GM23338 (cell line): Measurements from ENCODE around the gene HPX. TPM values are rescaled to one million over a fixed set of nuclear protein-coding genes. Genes with fewer than 3 reads are reported as not detected.

Source experiments
- ATAC-seq: fragments of 200-7000 bp; cut with Tn5 transposase; 3 replicates; pipeline ENCODE4 v1.9.1; 2020
- DNase-seq: peaks from one replicate; pipeline ENCODE4 v3.0.0-alpha.2; 2015; ENCODE audit warnings: low spot score
- H2AFZ ChIP-seq: fragments of 200-600 bp; sonication (generic); 2 replicates; pipeline ENCODE4 v1.8.0; 2016; ENCODE audit warnings: antibody characterized with exemption, mild to moderate bottlenecking, moderate library complexity
- H3F3A ChIP-seq: fragments of 200-600 bp; sonication (generic); replicated peaks from 2 replicates; pipeline ENCODE4 v1.8.0; 2017; ENCODE audit warnings: antibody characterized with exemption, mixed run types, low read depth
- H3K27ac ChIP-seq: fragments of 200-600 bp; sonication (generic); 2 replicates; pipeline ENCODE4 v1.6.1; 2016; ENCODE audit warnings: low read depth
- H3K27me3 ChIP-seq: fragments of 200-600 bp; sonication (generic); 2 replicates; pipeline ENCODE4 v1.8.0; 2016; ENCODE audit warnings: mild to moderate bottlenecking, mixed run types, moderate library complexity; ENCODE audit not compliant: insufficient read depth
- H3K36me3 ChIP-seq: fragments of 200-600 bp; sonication (generic); 2 replicates; pipeline ENCODE4 v1.8.0; 2016; ENCODE audit warnings: mild to moderate bottlenecking; ENCODE audit not compliant: insufficient read depth
- H3K4me1 ChIP-seq: fragments of 200-600 bp; sonication (generic); 2 replicates; pipeline ENCODE4 v1.8.0; 2016; ENCODE audit warnings: mild to moderate bottlenecking, moderate library complexity; ENCODE audit not compliant: insufficient read depth
- H3K4me2 ChIP-seq: fragments of 200-600 bp; sonication (generic); 2 replicates; pipeline ENCODE4 v1.7.1; 2017; ENCODE audit warnings: mixed run types
- H3K4me3 ChIP-seq: fragments of 200-600 bp; sonication (generic); 2 replicates; pipeline ENCODE4 v1.6.1; 2016; ENCODE audit warnings: mixed run types
- H3K79me2 ChIP-seq: fragments of 200-600 bp; sonication (generic); replicated peaks from 2 replicates; pipeline ENCODE4 v1.8.0; 2017; ENCODE audit warnings: mild to moderate bottlenecking; ENCODE audit not compliant: insufficient read depth
- H3K9me2 ChIP-seq: fragments of 200-600 bp; sonication (generic); 2 replicates; pipeline ENCODE4 v1.8.0; 2017; ENCODE audit not compliant: insufficient read depth
- H4K20me1 ChIP-seq: fragments of 200-600 bp; sonication (generic); replicated peaks from 2 replicates; pipeline ENCODE4 v1.8.0; 2017; ENCODE audit warnings: mild to moderate bottlenecking; ENCODE audit not compliant: insufficient read depth
- H3K27ac Mint-ChIP-seq: 2 replicates; pipeline ENCODE4 v1.8.0; 2020; ENCODE audit warnings: inconsistent platforms, mild to moderate bottlenecking, moderate library complexity, mixed read lengths
- H3K27me3 Mint-ChIP-seq: 3 replicates; pipeline ENCODE4 v1.8.0; 2022; ENCODE audit warnings: low read depth, mild to moderate bottlenecking, moderate library complexity, mixed read lengths, inconsistent platforms; ENCODE audit not compliant: insufficient read depth, poor library complexity
- H3K36me3 Mint-ChIP-seq: 3 replicates; pipeline ENCODE4 v1.8.0; 2021; ENCODE audit warnings: low read depth, mild to moderate bottlenecking, inconsistent platforms, moderate library complexity, mixed read lengths
- H3K4me1 Mint-ChIP-seq: 3 replicates; pipeline ENCODE4 v1.8.0; 2020; ENCODE audit warnings: mild to moderate bottlenecking, inconsistent platforms, mixed read lengths
- H3K4me3 Mint-ChIP-seq: 3 replicates; pipeline ENCODE4 v1.8.0; 2021; ENCODE audit warnings: moderate library complexity, mild to moderate bottlenecking, inconsistent platforms, mixed read lengths
- H3K9me3 Mint-ChIP-seq: 3 replicates; pipeline ENCODE4 v1.8.0; 2020; ENCODE audit warnings: moderate library complexity, mild to moderate bottlenecking, inconsistent platforms, mixed read lengths
- CREB1 ChIP-seq: fragments of 250-450 bp; sonication (Bioruptor Pico); IDR thresholded peaks from 2 replicates; pipeline ENCODE4 v1.5.0; 2020; ENCODE audit warnings: low read depth, mild to moderate bottlenecking, moderate library complexity
- EZH2phosphoT487 ChIP-seq: fragments of 200-600 bp; sonication (generic); IDR thresholded peaks from one replicate; pipeline ENCODE4 v1.8.1; 2018; ENCODE audit warnings: antibody characterized with exemption; ENCODE audit not compliant: unreplicated experiment
- JUNB ChIP-seq: IDR thresholded peaks from one replicate; pipeline ENCODE4 v1.6.1; 2016; ENCODE audit warnings: antibody characterized with exemption; ENCODE audit not compliant: unreplicated experiment
- NANOG ChIP-seq: IDR thresholded peaks from 2 replicates; pipeline ENCODE4 v1.6.1; 2016; ENCODE audit warnings: antibody characterized with exemption, borderline replicate concordance
- POLR2AphosphoS5 ChIP-seq: IDR thresholded peaks from 2 replicates; pipeline ENCODE4 v1.6.1; 2016; ENCODE audit warnings: antibody characterized with exemption, low read depth
- STAT1 ChIP-seq: IDR thresholded peaks from one replicate; pipeline ENCODE4 v1.6.1; 2016; ENCODE audit warnings: antibody characterized with exemption; ENCODE audit not compliant: unreplicated experiment
- ZNF114 ChIP-seq: fragments of 250-450 bp; sonication (Bioruptor Pico); IDR thresholded peaks from 2 replicates; pipeline ENCODE4 v1.5.0; 2020; ENCODE audit warnings: mild to moderate bottlenecking, moderate library complexity
- polyA plus RNA-seq: library from polyadenylated mRNA; unstranded; fragments of >200 nt; fragmentation: Nextera tagmentation; extraction: Ambion mirVana; gene quantifications from 2 replicates; pipeline ENCODE4 v1.2.1, GENCODE V29; 2016
- total RNA-seq: library from RNA; depleted of rRNA; stranded (reverse); fragments of >200 nt; shearing (Covaris generic); gene quantifications from 2 replicates; pipeline ENCODE4 v1.2.3, GENCODE V29; 2014
- TF ChIP-seq, protein P1 (sequence below): IDR thresholded peaks from one replicate; pipeline ENCODE4 v1.6.1; 2018; ENCODE audit warnings: antibody characterized with exemption; ENCODE audit not compliant: unreplicated experiment
- TF ChIP-seq, protein P2 (sequence below): IDR thresholded peaks from 2 replicates; pipeline ENCODE4 v1.6.1; 2016; ENCODE audit warnings: antibody characterized with exemption
- TF ChIP-seq, protein P3 (sequence below), 2 experiments: fragments of 200-600 bp in 1 of 2; sonication (generic) in 1 of 2; conservative IDR thresholded peaks; 2 replicates each; pipeline versions ENCODE4 v1.5.1 to v1.6.1; 2016 to 2017; ENCODE audit warnings: antibody characterized with exemption in 2 of 2, low read depth in 2 of 2, mild to moderate bottlenecking in 2 of 2, moderate library complexity in 1 of 2

Gene HPX
- total and polyA plus RNA-seq, 2 experiments from 2014 or later, result 0.47 to 0.63 TPM

DNA sequence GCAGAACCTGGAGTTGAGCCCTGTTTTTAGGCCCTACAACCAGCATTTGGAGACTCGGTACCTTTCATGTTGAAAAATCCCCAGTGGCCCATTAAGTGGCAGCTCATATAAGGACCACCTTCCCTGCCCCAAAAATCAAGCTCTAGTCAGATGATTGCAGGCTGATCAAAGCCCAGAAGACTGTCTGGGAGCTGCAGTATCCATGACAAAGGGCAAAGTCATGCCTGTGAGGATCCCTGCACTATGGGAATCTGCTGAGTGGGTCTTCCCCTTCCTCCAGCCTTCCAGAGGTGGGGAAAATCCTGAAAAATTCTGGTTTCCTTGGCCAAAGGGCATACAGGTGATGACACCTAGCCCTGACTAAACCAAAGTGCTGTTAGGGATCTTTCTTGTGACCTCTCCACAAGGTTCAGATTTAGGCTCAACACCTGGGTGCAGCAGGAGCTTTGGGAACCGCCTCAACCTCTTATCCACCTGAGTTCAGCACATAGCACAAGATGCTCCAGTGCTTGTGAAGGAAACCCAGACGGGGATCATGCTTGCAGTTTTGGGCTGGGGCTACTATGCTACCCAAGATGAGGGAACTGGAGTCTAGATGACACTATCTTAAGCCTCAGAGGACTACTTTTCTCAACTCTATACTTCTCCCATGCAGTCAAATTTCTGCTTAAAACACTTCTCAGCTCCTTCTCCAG, 34.2 kb upstream of the HPX start:
- Mint-ChIP-seq H3K36me3 (peaks cover 36% of the 10 kb centered on the region), H3K9me3 (no peaks in the 10 kb centered on the region; the same call in 2 of the 3 replicates), H3K4me3 (peak overlapping the region; percentile 74), H3K27ac (peak overlapping the region; percentile 61; the same call in 1 of the 2 replicates), H3K27me3 (peaks cover 18% of the 10 kb centered on the region), H3K4me1 (peaks cover 32% of the 10 kb centered on the region)
- H3K4me1 ChIP-seq, result peaks cover 22% of the 10 kb centered on the region
- no peaks in the 10 kb centered on the region for H3K27me3 ChIP-seq
- H3K36me3 ChIP-seq, result peaks cover 4% of the 10 kb centered on the region; the same call in 1 of the 2 replicates
- H3K4me3 ChIP-seq, result peak overlapping the region; percentile 93
- ATAC-seq, result peak; percentile 14
- H4K20me1 ChIP-seq, result peaks cover 4% of the 10 kb centered on the region
- no peaks in the 10 kb centered on the region for H3K9me2 ChIP-seq
- 0 out of 2 replicates have a peak, but pooled peaks cover 15% of the 10 kb centered on the region for H3F3A ChIP-seq
- peaks cover 7% of the 10 kb centered on the region for H3K79me2 ChIP-seq
- peak overlapping the region; percentile 91; the same call in 1 of the 2 replicates for H3K27ac ChIP-seq
- DNase-seq, result peak; percentile 41
- H2AFZ ChIP-seq, result 0 out of 2 replicates have a peak overlapping the region, but pooled peaks have one; percentile 25
- TF ChIP-seq ZNF114, result no peak
- H3K4me2 ChIP-seq, result peak overlapping the region; percentile 82

DNA sequence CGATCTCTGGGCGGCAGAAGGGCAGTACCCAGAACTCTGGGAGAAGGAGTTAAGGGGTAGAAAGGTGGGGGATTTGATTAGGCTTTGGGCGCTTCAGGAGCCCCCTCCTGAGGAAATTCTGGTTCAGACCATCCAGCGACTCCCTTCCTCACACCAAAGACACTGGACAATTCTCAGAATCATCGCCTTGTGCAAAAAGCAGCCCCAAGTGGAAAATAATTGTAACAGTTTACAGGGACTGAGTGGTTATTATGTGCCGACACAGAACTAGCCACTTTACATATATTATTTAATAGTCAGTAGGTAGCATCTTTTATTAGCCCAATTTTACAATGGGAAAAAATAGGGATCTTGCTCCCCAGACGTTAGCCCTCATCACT, 33.6 kb upstream of the HPX start:
- no peak for ATAC-seq
- TF ChIP-seq, protein P1, sequence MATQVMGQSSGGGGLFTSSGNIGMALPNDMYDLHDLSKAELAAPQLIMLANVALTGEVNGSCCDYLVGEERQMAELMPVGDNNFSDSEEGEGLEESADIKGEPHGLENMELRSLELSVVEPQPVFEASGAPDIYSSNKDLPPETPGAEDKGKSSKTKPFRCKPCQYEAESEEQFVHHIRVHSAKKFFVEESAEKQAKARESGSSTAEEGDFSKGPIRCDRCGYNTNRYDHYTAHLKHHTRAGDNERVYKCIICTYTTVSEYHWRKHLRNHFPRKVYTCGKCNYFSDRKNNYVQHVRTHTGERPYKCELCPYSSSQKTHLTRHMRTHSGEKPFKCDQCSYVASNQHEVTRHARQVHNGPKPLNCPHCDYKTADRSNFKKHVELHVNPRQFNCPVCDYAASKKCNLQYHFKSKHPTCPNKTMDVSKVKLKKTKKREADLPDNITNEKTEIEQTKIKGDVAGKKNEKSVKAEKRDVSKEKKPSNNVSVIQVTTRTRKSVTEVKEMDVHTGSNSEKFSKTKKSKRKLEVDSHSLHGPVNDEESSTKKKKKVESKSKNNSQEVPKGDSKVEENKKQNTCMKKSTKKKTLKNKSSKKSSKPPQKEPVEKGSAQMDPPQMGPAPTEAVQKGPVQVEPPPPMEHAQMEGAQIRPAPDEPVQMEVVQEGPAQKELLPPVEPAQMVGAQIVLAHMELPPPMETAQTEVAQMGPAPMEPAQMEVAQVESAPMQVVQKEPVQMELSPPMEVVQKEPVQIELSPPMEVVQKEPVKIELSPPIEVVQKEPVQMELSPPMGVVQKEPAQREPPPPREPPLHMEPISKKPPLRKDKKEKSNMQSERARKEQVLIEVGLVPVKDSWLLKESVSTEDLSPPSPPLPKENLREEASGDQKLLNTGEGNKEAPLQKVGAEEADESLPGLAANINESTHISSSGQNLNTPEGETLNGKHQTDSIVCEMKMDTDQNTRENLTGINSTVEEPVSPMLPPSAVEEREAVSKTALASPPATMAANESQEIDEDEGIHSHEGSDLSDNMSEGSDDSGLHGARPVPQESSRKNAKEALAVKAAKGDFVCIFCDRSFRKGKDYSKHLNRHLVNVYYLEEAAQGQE, result no peak
- TF ChIP-seq ZNF114 (no peak), NANOG (no peak), EZH2phosphoT487 (no peak), CREB1 (CRISPR knock-in tag) (no peak), JUNB (no peak), POLR2AphosphoS5 (no peak), STAT1 (no peak)
- TF ChIP-seq, protein P2, sequence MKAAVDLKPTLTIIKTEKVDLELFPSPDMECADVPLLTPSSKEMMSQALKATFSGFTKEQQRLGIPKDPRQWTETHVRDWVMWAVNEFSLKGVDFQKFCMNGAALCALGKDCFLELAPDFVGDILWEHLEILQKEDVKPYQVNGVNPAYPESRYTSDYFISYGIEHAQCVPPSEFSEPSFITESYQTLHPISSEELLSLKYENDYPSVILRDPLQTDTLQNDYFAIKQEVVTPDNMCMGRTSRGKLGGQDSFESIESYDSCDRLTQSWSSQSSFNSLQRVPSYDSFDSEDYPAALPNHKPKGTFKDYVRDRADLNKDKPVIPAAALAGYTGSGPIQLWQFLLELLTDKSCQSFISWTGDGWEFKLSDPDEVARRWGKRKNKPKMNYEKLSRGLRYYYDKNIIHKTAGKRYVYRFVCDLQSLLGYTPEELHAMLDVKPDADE, result no peak
- TF ChIP-seq, protein P3, sequence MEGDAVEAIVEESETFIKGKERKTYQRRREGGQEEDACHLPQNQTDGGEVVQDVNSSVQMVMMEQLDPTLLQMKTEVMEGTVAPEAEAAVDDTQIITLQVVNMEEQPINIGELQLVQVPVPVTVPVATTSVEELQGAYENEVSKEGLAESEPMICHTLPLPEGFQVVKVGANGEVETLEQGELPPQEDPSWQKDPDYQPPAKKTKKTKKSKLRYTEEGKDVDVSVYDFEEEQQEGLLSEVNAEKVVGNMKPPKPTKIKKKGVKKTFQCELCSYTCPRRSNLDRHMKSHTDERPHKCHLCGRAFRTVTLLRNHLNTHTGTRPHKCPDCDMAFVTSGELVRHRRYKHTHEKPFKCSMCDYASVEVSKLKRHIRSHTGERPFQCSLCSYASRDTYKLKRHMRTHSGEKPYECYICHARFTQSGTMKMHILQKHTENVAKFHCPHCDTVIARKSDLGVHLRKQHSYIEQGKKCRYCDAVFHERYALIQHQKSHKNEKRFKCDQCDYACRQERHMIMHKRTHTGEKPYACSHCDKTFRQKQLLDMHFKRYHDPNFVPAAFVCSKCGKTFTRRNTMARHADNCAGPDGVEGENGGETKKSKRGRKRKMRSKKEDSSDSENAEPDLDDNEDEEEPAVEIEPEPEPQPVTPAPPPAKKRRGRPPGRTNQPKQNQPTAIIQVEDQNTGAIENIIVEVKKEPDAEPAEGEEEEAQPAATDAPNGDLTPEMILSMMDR (conservative IDR thresholded peaks at IDR 0.05; ENCODE audit: low read depth in 2 of 2), result no peak

More for the DNA sequence above, 33.6 kb upstream of the HPX start:
- Histone ChIP-seq H3K79me2 (peaks cover 1% of the 10 kb centered on the region; the same call in 1 of the 2 replicates), H3K36me3 (peaks cover 4% of the 10 kb centered on the region; the same call in 1 of the 2 replicates), H3K27ac (peak overlapping the region; percentile 91), H3K9me2 (no peaks in the 10 kb centered on the region), H4K20me1 (peaks cover 4% of the 10 kb centered on the region), H3K4me1 (peaks cover 22% of the 10 kb centered on the region), H3K27me3 (no peaks in the 10 kb centered on the region), H2AFZ (peak overlapping the region; percentile 25; the same call in 1 of the 2 replicates), H3K4me2 (peak overlapping the region; percentile 82), H3F3A (0 out of 2 replicates have a peak, but pooled peaks cover 13% of the 10 kb centered on the region), H3K4me3 (peak overlapping the region; percentile 93)
- no peak for DNase-seq
- H3K4me3 Mint-ChIP-seq, result peak overlapping the region; percentile 74
- peaks cover 15% of the 10 kb centered on the region for H3K27me3 Mint-ChIP-seq
- H3K4me1 Mint-ChIP-seq, result peaks cover 31% of the 10 kb centered on the region
- H3K9me3 Mint-ChIP-seq, result no peaks in the 10 kb centered on the region
- peaks cover 31% of the 10 kb centered on the region for H3K36me3 Mint-ChIP-seq
- peak overlapping the region; percentile 94 for H3K27ac Mint-ChIP-seq
